ENCODE measurements around the gene COL25A1.
"Not testable (repeated sequence)": the region's sequence is repeated elsewhere in the genome, so short reads cannot be mapped to it uniquely, and the experiment has no call there.

Gene COL25A1

GRCh38 chr4:109003964-109004363 lies 298.5 kb downstream of the COL25A1 start:
- no peak for TF ChIP-seq CTCF (IDR thresholded peaks at IDR 0.05; ENCODE audit: control extremely low read depth, extremely low read depth, low read depth, missing control alignments)
- CTCF ChIA-PET: no interaction called here
- POLR2A ChIA-PET: no interaction called here
- DNase-seq (ENCODE audit: extremely low spot score): no peak

- DNase-seq (ENCODE audit: extremely low spot score): no peak
- CTCF ChIA-PET: no interaction called here
- POLR2A ChIA-PET: no interaction called here
- TF ChIP-seq CTCF (IDR thresholded peaks at IDR 0.05; ENCODE audit: control extremely low read depth, extremely low read depth, low read depth, missing control alignments): no peak
Observed at GRCh38 chr4:108991551-108992328, 310.7 kb downstream of the COL25A1 start.

DNA sequence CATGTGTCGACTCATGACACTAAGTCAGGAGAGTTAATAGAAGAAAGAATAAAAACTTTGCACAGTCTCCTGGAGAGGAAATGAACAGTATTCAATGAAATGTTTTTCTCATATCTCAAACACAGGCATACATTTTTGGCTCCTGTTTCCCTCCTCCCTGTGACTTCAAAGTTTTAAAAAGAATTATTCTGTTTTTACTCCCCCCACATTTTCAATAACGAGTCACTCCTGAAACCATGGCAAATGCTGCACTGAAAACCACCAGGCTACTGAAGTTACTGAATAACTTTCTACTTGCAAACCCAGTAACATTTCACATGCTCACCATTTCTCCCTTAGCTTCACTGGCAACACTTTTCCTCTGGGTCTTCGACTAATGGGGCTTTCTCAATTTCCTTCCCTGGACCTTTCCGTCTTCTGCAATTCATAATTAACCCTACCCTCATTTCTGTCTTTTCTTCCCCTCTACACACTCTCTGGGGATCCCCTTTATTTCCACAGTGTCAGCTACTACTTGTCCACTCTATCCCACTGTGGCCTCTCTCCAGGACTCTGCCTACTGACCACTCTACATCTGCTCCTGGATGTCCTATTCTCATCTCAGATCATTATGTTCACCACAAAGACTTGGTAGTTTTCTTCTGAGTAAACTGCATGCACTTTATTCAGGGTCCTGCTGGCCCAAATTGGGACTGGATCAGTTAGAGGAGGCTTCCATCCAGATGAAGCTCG lies 313.8 kb downstream of the COL25A1 start:
- no peak for DNase-seq (ENCODE audit: extremely low spot score)
- POLR2A ChIA-PET: no interaction called here
- CTCF ChIA-PET: no interaction called here

DNA sequence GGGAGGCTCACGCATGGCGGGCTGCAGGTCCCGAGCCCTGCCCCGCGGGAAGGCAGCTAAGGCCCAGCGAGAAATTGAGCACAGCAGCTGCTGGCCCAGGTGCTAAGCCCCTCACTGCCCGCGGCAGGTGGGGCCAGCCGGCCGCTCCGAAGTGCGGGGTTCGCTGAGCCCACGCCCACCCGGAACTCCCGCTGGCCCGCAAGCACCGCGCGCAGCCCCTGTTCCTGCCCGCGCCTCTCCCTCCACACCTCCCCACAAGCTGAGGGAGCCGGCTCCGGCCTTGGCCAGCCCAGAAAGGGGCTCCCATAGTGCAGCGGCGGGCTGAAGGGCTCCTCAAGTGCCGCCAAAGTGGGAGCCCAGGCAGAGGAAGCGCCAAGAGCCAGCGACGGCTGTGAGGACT lies 318.0 kb downstream of the COL25A1 start:
- DNase-seq (ENCODE audit: extremely low spot score); CTCF ChIA-PET; POLR2A ChIA-PET: not testable (repeated sequence)

More for the DNA sequence above, 313.8 kb downstream of the COL25A1 start:
- TF ChIP-seq CTCF (IDR thresholded peaks at IDR 0.05; ENCODE audit: control extremely low read depth, extremely low read depth, low read depth, missing control alignments): no peak

DNA sequence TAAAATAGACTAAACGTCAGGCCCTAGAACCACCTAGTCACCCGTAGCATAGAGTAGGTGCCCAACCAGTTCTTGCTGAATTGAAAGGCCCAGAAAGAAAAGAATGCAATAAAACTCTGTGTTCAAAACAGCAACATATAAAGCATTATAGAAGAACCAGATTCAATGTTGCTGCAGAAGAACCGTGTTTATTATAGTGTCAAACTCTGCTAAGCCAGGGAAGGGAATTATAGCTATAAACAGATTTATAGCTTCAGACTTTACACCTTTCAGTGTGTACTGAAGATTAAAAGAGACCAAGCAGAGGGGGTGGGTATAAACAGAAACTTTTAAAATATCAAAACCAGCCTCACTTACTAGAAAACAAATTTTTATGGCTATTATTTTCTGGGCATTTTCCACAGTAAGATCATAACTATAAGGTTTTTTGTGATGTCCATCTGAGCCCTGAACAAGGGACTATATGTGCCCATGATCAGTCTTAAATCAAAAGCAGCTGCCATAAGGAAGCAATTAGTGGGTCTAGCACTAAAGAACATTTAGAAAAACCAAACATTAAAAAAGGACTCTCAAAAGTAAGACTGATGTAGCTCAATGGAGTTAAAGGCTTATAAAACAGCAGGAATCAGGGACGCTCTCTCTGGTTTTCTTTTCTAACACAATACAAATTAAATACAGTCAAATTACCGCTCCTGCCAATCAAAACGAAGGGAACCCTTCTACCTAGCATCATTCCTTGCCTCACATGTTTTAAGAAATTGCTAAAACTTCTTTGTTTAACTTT lies 319.9 kb downstream of the COL25A1 start:
- no peak for DNase-seq (ENCODE audit: extremely low spot score)
- ChIA-PET POLR2A (no interaction called here), CTCF (no interaction called here)
- TF ChIP-seq CTCF (IDR thresholded peaks at IDR 0.05; ENCODE audit: control extremely low read depth, extremely low read depth, low read depth, missing control alignments): no peak

GRCh38 chr4:108980455-108981239 lies 321.8 kb downstream of the COL25A1 start:
- no peak for DNase-seq (ENCODE audit: extremely low spot score)
- ChIA-PET CTCF (no interaction called here), POLR2A (no interaction called here)
- TF ChIP-seq CTCF (IDR thresholded peaks at IDR 0.05; ENCODE audit: control extremely low read depth, extremely low read depth, low read depth, missing control alignments): no peak
